CD4-positive, alpha-beta T cell treated with Interleukin-2 at 100 ng/mL for 4 hours (primary cell): ENCODE measurements around the gene DPP7.
"Not testable (repeated sequence)": the region's sequence is repeated elsewhere in the genome, so short reads cannot be mapped to it uniquely, and the experiment has no call there.

Source experiments
- DNase-seq: peaks from one replicate; pipeline ENCODE4 v3.0.0-alpha.2; 2020; ENCODE audit warnings: low spot score

The DPP7 gene

GRCh38 chr9:137069508-137070091 lies 44.9 kb downstream of the DPP7 start:
- no peak for DNase-seq

- DNase-seq = no peak
These were observed 45.7 kb downstream of the DPP7 start for GRCh38 chr9:137068539-137069507.

GRCh38 chr9:137067860-137068538 lies 46.5 kb downstream of the DPP7 start:
- peak; percentile 90 for DNase-seq

GRCh38 chr9:137066096-137066861 lies 48.3 kb downstream of the DPP7 start:
- DNase-seq = no peak

- no peak for DNase-seq
These were observed 49.1 kb downstream of the DPP7 start for GRCh38 chr9:137065336-137065967.

GRCh38 chr9:137064880-137065164 lies 49.7 kb downstream of the DPP7 start:
- no peak for DNase-seq

GRCh38 chr9:137064027-137064879 lies 50.3 kb downstream of the DPP7 start:
- peak; percentile 59 for DNase-seq

GRCh38 chr9:137063311-137064026 lies 51.1 kb downstream of the DPP7 start:
- DNase-seq = no peak

GRCh38 chr9:137062798-137063197 lies 51.7 kb downstream of the DPP7 start:
- not testable (repeated sequence) for DNase-seq

GRCh38 chr9:137062384-137062783 lies 52.1 kb downstream of the DPP7 start:
- DNase-seq = no peak
